ENCODE data around the gene KIF5A.

DNA sequence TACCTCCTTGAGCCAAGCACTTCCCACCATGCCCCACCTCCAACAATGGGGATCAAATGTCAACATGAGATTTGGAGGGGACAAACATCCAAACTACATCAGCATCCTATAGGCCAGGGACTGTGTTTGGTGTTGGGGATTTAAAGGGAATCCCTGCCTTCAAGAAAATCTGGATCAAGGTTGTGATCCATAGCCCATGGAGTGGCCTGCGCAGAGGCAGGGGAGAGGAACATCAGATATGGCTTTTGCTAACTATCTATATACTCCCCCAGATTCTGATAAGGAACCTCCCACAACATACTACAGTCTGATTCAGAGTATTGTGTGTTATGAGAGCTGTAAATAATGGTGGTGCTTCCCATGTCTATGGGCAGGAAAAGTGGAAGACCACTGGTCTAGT is 5.1 kb downstream of the KIF5A start:
- TF ChIP-seq EZH2 (IDR thresholded peaks at IDR 0.05; ENCODE audit: borderline replicate concordance, low read length) (no peak), CTCF (conservative IDR thresholded peaks at IDR 0.05 in 1 of 2, IDR thresholded peaks at IDR 0.05 in 1 of 2; ENCODE audit: extremely low read depth in 1 of 2, insufficient read depth in 1 of 2, low read depth in 1 of 2, low read length in 2 of 2) (no peak)

Data from mammary epithelial cell (primary cell).